ENCODE measurements around the gene CEP95. TPM values are rescaled to one million over a fixed set of nuclear protein-coding genes. Genes with fewer than 3 reads are reported as not detected.
A peak's percentile ranks its signal among the peaks of the same experiment; 100 is the strongest.

The CEP95 gene
- total RNA-seq, 1 experiment from 2014 or later, result 77.0 TPM

- peak; percentile 29; the same call in 1 of the 2 replicates for TF ChIP-seq POLR2AphosphoS5 (IDR thresholded peaks at IDR 0.05; ENCODE audit: low read depth, low read length)
- TF ChIP-seq EGR1 (IDR thresholded peaks at IDR 0.05; ENCODE audit: low read depth), result no peak
- TF ChIP-seq SRF (IDR thresholded peaks at IDR 0.05; ENCODE audit: low read depth), result no peak
- TF ChIP-seq REST (IDR thresholded peaks at IDR 0.05; ENCODE audit: low read depth), result no peak
- no peak for TF ChIP-seq ELF1 (IDR thresholded peaks at IDR 0.05; ENCODE audit: borderline replicate concordance, low read depth)
- TF ChIP-seq ZBTB33 (IDR thresholded peaks at IDR 0.05; ENCODE audit: extremely low read depth, insufficient replicate concordance, low read length), result no peak
- TF ChIP-seq SIN3A (IDR thresholded peaks at IDR 0.05; ENCODE audit: low read depth), result 0 out of 2 replicates have a peak, but pooled peaks have one; percentile 5
- no peak for TF ChIP-seq JUND (IDR thresholded peaks at IDR 0.05)
- ChIA-PET POLR2A (interaction anchor here (0.7 to 0.9 kb wide), 2 partner anchors 11 to 43 kb away, joined by 3 to 4 read pairs; partner anchors contain the start of gene POLG2), CTCF (no interaction called here), RAD21 (ENCODE audit: low non-redundant PET in 1 of 2, low total read pairs in 2 of 2, uncharacterized antibody in 2 of 2, unreplicated experiment in 2 of 2) (no interaction called here)
- Histone ChIP-seq H3K27me3 (ENCODE audit: insufficient read depth, low read length) (no peaks in the 10 kb centered on the region), H3K27ac (ENCODE audit: low read depth, low read length) (no peak overlapping the region), H3K4me2 (ENCODE audit: low read length) (no peak overlapping the region), H4K20me1 (ENCODE audit: insufficient read depth) (peaks cover 16% of the 10 kb centered on the region; the same call in 1 of the 2 replicates), H3K4me3 (replicated peaks in 1 of 2; ENCODE audit: low read depth in 1 of 2, low read length in 2 of 2) (no peak overlapping the region), H3K9me3 (ENCODE audit: control insufficient read depth in 1 of 2, insufficient read depth in 1 of 2, low read depth in 1 of 2, low read length in 2 of 2) (no peaks in the 10 kb centered on the region), H2AFZ (ENCODE audit: low read depth, low read length, poor library complexity, severe bottlenecking) (no peak overlapping the region), H3K79me2 (ENCODE audit: insufficient read depth, low read length) (peaks cover 12% of the 10 kb centered on the region), H3K36me3 (ENCODE audit: control insufficient read depth in 1 of 2, insufficient read depth in 2 of 2, low read length in 2 of 2) (peaks cover 53 to 77% of the 10 kb centered on the region in 2 experiments), H3K4me1 (ENCODE audit: control insufficient read depth in 1 of 2, insufficient read depth in 2 of 2, low read length in 2 of 2) (no peaks in the 10 kb centered on the region), H3K9me2 (ENCODE audit: insufficient read depth) (no peaks in the 10 kb centered on the region), H3K9ac (ENCODE audit: low read length) (no peak overlapping the region)
- BruUV-seq (replicated peaks), result no TSS peak
- ATAC-seq (0 out of 2 replicates have a peak, but pooled peaks have one; percentile 12), DNase-seq (ENCODE audit: low read depth, low spot score) (no peak)
- intact Hi-C loops (cut with micrococcal nuclease), result no loop called here
These were observed 33.5 kb downstream of the CEP95 start for GRCh38 chr17:64540118-64540776.

Data from HCT116 (cell line).